ENCODE measurements around the gene GPC1.
"Not testable (repeated sequence)": the region's sequence is repeated elsewhere in the genome, so short reads cannot be mapped to it uniquely, and the experiment has no call there.

GPC1 gene
- long read RNA-seq, donor 1, partial matches to known transcripts, result 10 of 14 reads
- long read RNA-seq, donor 1, other reads (novel, unspliced or antisense), result 0 of 14 reads
- long read RNA-seq, donor 2, transcript GPC1-201 (9 exons, 3,713 nt), result major isoform, 8 of 13 reads
- long read RNA-seq, donor 2, partial matches to known transcripts, result 5 of 13 reads
- long read RNA-seq, donor 2, other reads (novel, unspliced or antisense), result 0 of 13 reads
- long read RNA-seq, donor 3, transcript GPC1-201 (9 exons, 3,713 nt), result major isoform, 7 of 7 reads
- long read RNA-seq, donor 3, partial matches to known transcripts, result 0 of 7 reads
- long read RNA-seq, donor 3, other reads (novel, unspliced or antisense), result 0 of 7 reads
- long read RNA-seq, donor 4, transcript GPC1-201 (9 exons, 3,713 nt), result major isoform, 6 of 6 reads
- long read RNA-seq, donor 4, partial matches to known transcripts, result 0 of 6 reads
- long read RNA-seq, donor 4, other reads (novel, unspliced or antisense), result 0 of 6 reads
- long read RNA-seq, donor 5, transcript GPC1-201 (9 exons, 3,713 nt), result major isoform, 6 of 6 reads
- long read RNA-seq, donor 5, partial matches to known transcripts, result 0 of 6 reads
- long read RNA-seq, donor 5, other reads (novel, unspliced or antisense), result 0 of 6 reads
- long read RNA-seq, donor 6, transcript GPC1-201 (9 exons, 3,713 nt), result major isoform, 10 of 10 reads
- long read RNA-seq, donor 6, partial matches to known transcripts, result 0 of 10 reads
- long read RNA-seq, donor 6, other reads (novel, unspliced or antisense), result 0 of 10 reads
- long read RNA-seq, donor 7, transcript GPC1-201 (9 exons, 3,713 nt), result major isoform, 8 of 8 reads
- long read RNA-seq, donor 7, partial matches to known transcripts, result 0 of 8 reads
- long read RNA-seq, donor 7, other reads (novel, unspliced or antisense), result 0 of 8 reads
- long read RNA-seq, donor 8, transcript GPC1-201 (9 exons, 3,713 nt), result major isoform, 7 of 20 reads
- long read RNA-seq, donor 8, partial matches to known transcripts, result 13 of 20 reads
- long read RNA-seq, donor 8, other reads (novel, unspliced or antisense), result 0 of 20 reads

GRCh38 chr2:240435457-240435947 lies at the start of gene GPC1:
GPC1 (plus strand) TSS chr2:240435663; CDS start chr2:240435919, 256 bp downstream.
- DNase-seq, result no peak

- DNase-seq, result no peak
Measured at GRCh38 chr2:240386326-240386725, 49.1 kb upstream of the GPC1 start.

- DNase-seq, result not testable (repeated sequence)
Measured at GRCh38 chr2:240386743-240387142, 48.7 kb upstream of the GPC1 start.

GRCh38 chr2:240387325-240387668 lies 48.2 kb upstream of the GPC1 start:
- DNase-seq, result no peak

- no peak for DNase-seq
Measured at GRCh38 chr2:240387669-240388358, 47.6 kb upstream of the GPC1 start.

- no peak for DNase-seq
Measured at GRCh38 chr2:240388471-240389301, 46.8 kb upstream of the GPC1 start.

- no peak for DNase-seq
Measured at GRCh38 chr2:240389302-240389805, 46.1 kb upstream of the GPC1 start.

GRCh38 chr2:240390091-240391073 lies 45.1 kb upstream of the GPC1 start:
- no peak for DNase-seq

- DNase-seq, result no peak
Measured at GRCh38 chr2:240391111-240392051, 44.1 kb upstream of the GPC1 start.

- DNase-seq, result no peak
Measured at GRCh38 chr2:240392084-240392947, 43.1 kb upstream of the GPC1 start.

GRCh38 chr2:240392948-240393830 lies 42.3 kb upstream of the GPC1 start:
- no peak for DNase-seq

GRCh38 chr2:240393831-240394410 lies 41.5 kb upstream of the GPC1 start:
- DNase-seq, result no peak

- DNase-seq, result no peak
Measured at GRCh38 chr2:240394549-240394948, 40.9 kb upstream of the GPC1 start.

- DNase-seq, result no peak
Measured at GRCh38 chr2:240395448-240395847, 40.0 kb upstream of the GPC1 start.

GRCh38 chr2:240395896-240396622 lies 39.4 kb upstream of the GPC1 start:
- no peak for DNase-seq
